ENCODE results near the gene USP53.

The USP53 gene

DNA sequence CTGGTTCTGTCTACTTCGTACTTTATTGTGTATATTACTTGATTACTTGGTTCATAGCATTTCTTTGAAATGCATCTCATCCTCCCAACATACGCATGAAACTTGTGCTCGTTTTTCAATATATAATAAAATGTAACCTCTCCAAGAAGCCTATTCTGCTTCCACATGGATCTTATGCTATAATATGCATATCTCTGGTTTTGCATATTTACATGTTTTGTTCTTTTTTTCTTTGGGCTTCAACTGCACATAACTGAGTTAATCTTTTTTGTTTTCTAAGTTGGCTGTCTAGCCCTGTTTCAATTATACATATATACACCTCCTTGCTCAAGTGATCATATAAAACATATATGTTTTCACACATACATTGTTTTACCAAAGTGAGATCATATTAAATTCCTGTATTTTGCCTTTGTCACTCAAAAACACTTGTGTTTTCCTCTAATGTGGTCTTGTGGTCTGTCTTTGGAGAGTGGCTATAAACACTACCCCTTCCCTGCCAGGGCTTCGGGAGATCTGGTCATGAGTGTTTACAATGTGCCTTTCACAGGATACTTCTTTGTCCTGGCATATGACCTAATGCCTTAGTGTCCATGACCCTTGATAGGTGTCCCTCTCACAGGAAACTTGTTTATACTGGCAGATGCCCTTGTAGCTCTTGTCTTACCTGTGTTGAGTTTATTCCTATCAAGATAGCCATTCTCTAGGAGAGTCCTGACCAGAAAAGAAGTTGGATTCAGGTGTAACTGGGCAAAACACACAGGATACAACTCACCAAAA, 17.6 kb downstream of the USP53 start:
- TF ChIP-seq CTCF (IDR thresholded peaks at IDR 0.05; ENCODE audit: low read depth, low read length) = no peak
- peaks cover 6% of the 10 kb centered on the region; the same call in 1 of the 2 replicates for H3K4me1 ChIP-seq
- no peak overlapping the region for H3K4me3 ChIP-seq (ENCODE audit: low read depth, low read length)
- H3K27me3 ChIP-seq = no peaks in the 10 kb centered on the region
- no peak for DNase-seq
- no peaks in the 10 kb centered on the region for H3K9me3 ChIP-seq
- H3K36me3 ChIP-seq = no peaks in the 10 kb centered on the region

DNA sequence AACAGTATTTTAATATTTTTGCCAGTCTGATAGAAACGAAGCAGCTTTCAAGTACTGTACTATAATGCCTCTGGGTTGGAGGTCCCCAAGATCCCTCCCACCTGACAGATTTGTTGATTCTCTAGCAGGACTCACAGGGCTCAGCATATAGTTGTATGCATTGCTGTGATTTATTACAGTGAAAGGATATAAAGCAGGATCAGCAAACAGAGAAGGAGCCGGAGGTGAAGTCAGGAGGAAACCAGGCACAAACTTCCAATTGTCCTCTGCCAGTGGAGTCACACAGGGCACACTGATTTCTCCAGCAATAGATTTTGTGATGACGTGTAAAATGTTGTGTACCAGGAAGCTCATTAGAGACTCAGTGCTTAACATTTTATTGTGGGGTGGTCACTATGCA, 19.0 kb downstream of the USP53 start:
- Histone ChIP-seq H3K9me3 (no peaks in the 10 kb centered on the region), H3K27me3 (no peaks in the 10 kb centered on the region), H3K4me3 (ENCODE audit: low read depth, low read length) (no peak overlapping the region), H3K36me3 (no peaks in the 10 kb centered on the region; the same call in 1 of the 2 replicates), H3K4me1 (peaks cover 6% of the 10 kb centered on the region; the same call in 1 of the 2 replicates)
- DNase-seq = no peak
- TF ChIP-seq CTCF (IDR thresholded peaks at IDR 0.05; ENCODE audit: low read depth, low read length) = no peak

- no peak for TF ChIP-seq CTCF (IDR thresholded peaks at IDR 0.05; ENCODE audit: low read depth, low read length)
- Histone ChIP-seq H3K36me3 (no peaks in the 10 kb centered on the region; the same call in 1 of the 2 replicates), H3K9me3 (no peaks in the 10 kb centered on the region), H3K4me3 (ENCODE audit: low read depth, low read length) (no peak overlapping the region), H3K27me3 (no peaks in the 10 kb centered on the region), H3K4me1 (peaks cover 6% of the 10 kb centered on the region; the same call in 1 of the 2 replicates)
- no peak for DNase-seq
These were observed 19.8 kb downstream of the USP53 start for GRCh38 chr4:119232286-119232685.

DNA sequence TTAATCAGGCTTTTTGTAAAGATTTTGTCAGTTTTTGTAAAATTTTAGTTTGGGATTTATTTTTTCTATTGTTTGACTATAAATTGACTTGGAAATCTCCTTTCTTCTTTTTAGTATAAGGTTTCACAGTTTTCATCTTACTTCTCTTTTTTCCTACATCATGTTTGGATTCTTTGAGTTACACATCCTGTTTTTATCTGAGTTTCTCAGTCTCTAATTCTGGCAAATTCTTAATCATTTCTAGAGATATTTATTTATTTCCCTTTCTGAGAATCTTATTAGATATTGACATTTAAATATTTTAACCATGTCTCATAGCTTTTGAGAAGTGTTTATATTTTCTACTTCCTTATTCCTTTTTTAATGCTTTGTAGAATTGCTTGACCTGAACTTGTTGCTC, 20.7 kb downstream of the USP53 start:
- DNase-seq = no peak
- H3K36me3 ChIP-seq = no peaks in the 10 kb centered on the region; the same call in 1 of the 2 replicates
- H3K27me3 ChIP-seq = no peaks in the 10 kb centered on the region
- no peaks in the 10 kb centered on the region for H3K9me3 ChIP-seq
- no peak for TF ChIP-seq CTCF (IDR thresholded peaks at IDR 0.05; ENCODE audit: low read depth, low read length)
- H3K4me3 ChIP-seq (ENCODE audit: low read depth, low read length) = no peak overlapping the region
- H3K4me1 ChIP-seq = peaks cover 8% of the 10 kb centered on the region

DNA sequence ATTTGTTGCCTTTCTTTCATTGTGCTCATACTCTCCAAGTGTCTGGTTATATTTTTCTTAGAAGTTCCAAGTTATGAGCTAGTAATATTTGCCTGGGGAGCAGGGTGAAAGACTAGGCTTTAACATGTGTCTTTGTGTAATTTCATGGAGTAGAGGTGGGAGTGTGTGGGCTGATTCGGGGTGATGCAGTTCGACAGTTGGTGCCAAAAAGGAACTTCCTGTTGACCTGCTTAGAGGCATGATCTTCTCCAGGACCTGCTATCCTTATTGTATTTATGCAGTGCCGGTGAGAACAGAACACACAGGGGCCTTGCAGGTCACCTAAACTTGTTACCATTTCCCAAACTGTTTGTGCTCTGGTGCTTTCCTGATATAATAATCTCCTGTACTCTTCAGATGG, 21.2 kb downstream of the USP53 start:
- Histone ChIP-seq H3K4me1 (peaks cover 11% of the 10 kb centered on the region), H3K4me3 (ENCODE audit: low read depth, low read length) (no peak overlapping the region)
- no peak for DNase-seq

More for the DNA sequence above, 21.2 kb downstream of the USP53 start:
- Histone ChIP-seq H3K27me3 (no peaks in the 10 kb centered on the region), H3K9me3 (no peaks in the 10 kb centered on the region), H3K36me3 (no peaks in the 10 kb centered on the region; the same call in 1 of the 2 replicates)
- no peak for TF ChIP-seq CTCF (IDR thresholded peaks at IDR 0.05; ENCODE audit: low read depth, low read length)

Measured in BE2C (cell line).